Osteoblast (primary cell): ENCODE data around the gene YPEL2. TPM values are rescaled to one million over a fixed set of nuclear protein-coding genes. Genes with fewer than 3 reads are reported as not detected.

Experiments used
- DNase-seq: peaks from one replicate; pipeline ENCODE4 v3.0.0; 2011; ENCODE audit warnings: low spot score, mixed read lengths; ENCODE audit not compliant: insufficient read length; ENCODE audit errors: missing footprints
- H2AFZ ChIP-seq: 2 replicates; pipeline ENCODE4 v1.6.0; 2011; ENCODE audit warnings: mild to moderate bottlenecking, low read length
- H3K27ac ChIP-seq: 2 replicates; pipeline ENCODE4 v1.5.1; 2011; ENCODE audit warnings: mild to moderate bottlenecking, low read depth, low read length, moderate library complexity
- H3K27me3 ChIP-seq: 2 replicates; pipeline ENCODE4 v1.6.0; 2012; ENCODE audit warnings: mild to moderate bottlenecking, control low read depth, inconsistent platforms, low read length, moderate library complexity; ENCODE audit not compliant: insufficient read depth
- H3K36me3 ChIP-seq: 2 replicates; pipeline ENCODE4 v1.5.1; 2011; ENCODE audit warnings: mild to moderate bottlenecking, low read length, control low read depth, moderate library complexity; ENCODE audit not compliant: insufficient read depth
- H3K4me1 ChIP-seq: 2 replicates; pipeline ENCODE4 v1.5.1; 2011; ENCODE audit warnings: mild to moderate bottlenecking, low read length, control low read depth, moderate library complexity; ENCODE audit not compliant: insufficient read depth
- H3K4me2 ChIP-seq: 2 replicates; pipeline ENCODE4 v1.6.0; 2011; ENCODE audit warnings: mild to moderate bottlenecking, low read length; ENCODE audit not compliant: insufficient read depth
- H3K4me3 ChIP-seq: fragments of 200-600 bp; sonication (generic); 3 replicates; pipeline ENCODE4 v1.5.1; 2012; ENCODE audit warnings: mild to moderate bottlenecking, low read length, inconsistent platforms; ENCODE audit not compliant: insufficient read depth
- H3K79me2 ChIP-seq: 2 replicates; pipeline ENCODE4 v1.6.0; 2012; ENCODE audit warnings: mild to moderate bottlenecking, low read length, control low read depth, inconsistent platforms; ENCODE audit not compliant: insufficient read depth
- H3K9me3 ChIP-seq: 2 replicates; pipeline ENCODE4 v1.5.1; 2011; ENCODE audit warnings: low read depth, low read length, control low read depth
- H4K20me1 ChIP-seq: 2 replicates; pipeline ENCODE4 v1.6.0; 2012; ENCODE audit warnings: mild to moderate bottlenecking, low read length, control low read depth; ENCODE audit not compliant: insufficient read depth
- CTCF ChIP-seq: IDR thresholded peaks from 2 replicates; pipeline ENCODE4 v1.5.1; 2011; ENCODE audit warnings: mild to moderate bottlenecking, low read depth, low read length, moderate library complexity; ENCODE audit errors: extremely low read depth
- total RNA-seq: library from RNA; depleted of rRNA; stranded (reverse); fragments of >200 nt; gene quantifications from 2 replicates; pipeline ENCODE4 v1.2.3, GENCODE V29; 2012

Gene YPEL2
- total RNA-seq, 1 donor: 24.2 TPM

DNA sequence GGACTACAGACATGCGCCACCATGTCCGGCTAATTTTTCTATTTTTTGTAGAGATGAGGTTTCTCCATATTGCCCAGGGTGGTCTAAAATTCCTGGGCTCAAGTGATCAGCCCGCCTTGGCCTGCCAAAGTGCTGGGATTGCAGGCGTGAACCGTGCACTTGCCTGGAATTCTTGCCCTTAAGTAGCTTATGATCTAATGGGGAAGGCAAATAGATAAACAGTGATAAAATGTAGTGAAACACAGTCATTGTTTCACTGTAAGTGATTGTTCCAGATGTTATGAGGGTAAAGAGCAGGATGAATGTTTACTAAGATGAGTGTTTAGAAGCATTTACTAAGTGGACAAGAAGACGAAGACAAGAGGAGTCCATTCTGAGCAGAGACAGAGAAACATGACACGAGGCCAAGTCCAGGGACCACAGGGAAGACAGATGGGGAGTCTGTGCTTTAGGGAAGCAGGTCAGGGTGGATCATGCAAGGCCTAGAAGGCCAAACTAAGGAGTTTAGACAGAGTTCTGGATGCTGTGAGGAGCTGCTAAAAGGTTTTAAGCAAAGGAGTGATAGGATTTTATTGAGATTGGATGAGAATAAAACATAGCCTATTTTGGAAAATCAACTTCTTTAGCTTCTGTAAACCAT is 36.9 kb downstream of the YPEL2 start:
- H2AFZ ChIP-seq: no peak overlapping the region
- H3K4me3 ChIP-seq: no peak overlapping the region
- H3K36me3 ChIP-seq: no peaks in the 10 kb centered on the region
- H3K9me3 ChIP-seq: no peaks in the 10 kb centered on the region
- no peak overlapping the region for H3K27ac ChIP-seq
- H3K27me3 ChIP-seq: no peaks in the 10 kb centered on the region
- peaks cover 44% of the 10 kb centered on the region for H3K4me1 ChIP-seq
- DNase-seq: peak; percentile 5
- no peak overlapping the region for H3K4me2 ChIP-seq
- no peaks in the 10 kb centered on the region for H4K20me1 ChIP-seq
- peaks cover 45% of the 10 kb centered on the region for H3K79me2 ChIP-seq
- TF ChIP-seq CTCF: no peak

DNA sequence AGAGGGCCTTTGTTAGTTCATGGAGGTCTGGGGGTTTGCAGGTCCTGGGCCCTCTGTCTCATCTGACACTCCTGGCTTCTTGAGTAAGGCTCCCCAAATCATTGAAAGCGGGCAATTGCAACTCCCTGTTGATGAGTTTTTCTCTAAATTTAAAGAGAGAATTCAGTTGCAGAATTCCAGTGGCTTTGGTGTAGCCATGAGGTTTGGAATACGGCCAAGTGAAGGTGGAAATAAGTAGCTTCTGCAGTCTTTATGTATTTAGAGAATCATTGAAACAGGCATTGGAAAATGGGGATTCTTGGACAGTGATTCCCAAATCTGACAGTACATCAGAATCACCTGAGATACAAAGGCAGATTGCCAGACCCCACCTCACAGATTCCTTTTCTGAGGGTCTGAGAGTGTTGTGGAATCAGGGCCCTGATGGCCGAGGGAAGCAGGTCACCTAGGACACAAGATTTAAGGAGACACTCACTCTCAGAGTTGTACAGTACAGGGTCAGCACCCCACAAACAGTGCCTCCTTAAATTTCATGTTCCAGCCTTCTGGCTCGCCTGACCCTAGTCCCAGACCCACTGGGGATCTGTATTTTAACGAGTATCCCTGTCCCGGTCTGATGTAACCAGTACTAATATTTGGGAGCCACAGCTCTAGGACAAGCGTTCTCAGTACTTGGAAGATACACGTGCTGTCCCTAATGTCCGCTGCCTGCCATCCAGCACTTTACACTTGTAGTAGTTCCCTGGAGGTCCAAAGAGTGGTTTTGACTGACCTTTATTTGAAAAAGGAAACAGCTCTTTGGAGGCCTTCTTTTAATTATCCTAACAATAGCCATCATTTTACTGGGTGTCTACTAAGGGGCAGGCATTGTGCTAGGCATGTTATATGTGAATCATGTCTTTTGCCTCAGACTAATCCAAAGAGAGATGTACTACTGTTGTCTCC is 37.8 kb downstream of the YPEL2 start:
- no peak for TF ChIP-seq CTCF
- H3K27ac ChIP-seq: no peak overlapping the region
- DNase-seq: no peak
- H4K20me1 ChIP-seq: no peaks in the 10 kb centered on the region
- no peak overlapping the region for H3K4me3 ChIP-seq
- H3K27me3 ChIP-seq: no peaks in the 10 kb centered on the region
- H3K36me3 ChIP-seq: no peaks in the 10 kb centered on the region
- H3K9me3 ChIP-seq: no peaks in the 10 kb centered on the region
- H3K4me2 ChIP-seq: no peak overlapping the region
- no peak overlapping the region for H2AFZ ChIP-seq
- peaks cover 36% of the 10 kb centered on the region for H3K79me2 ChIP-seq
- H3K4me1 ChIP-seq: peaks cover 54% of the 10 kb centered on the region

GRCh38 chr17:59370593-59371299 is 39.3 kb downstream of the YPEL2 start:
- peaks cover 29% of the 10 kb centered on the region for H3K79me2 ChIP-seq

More at GRCh38 chr17:59370593-59371299, 39.3 kb downstream of the YPEL2 start:
- H3K4me2 ChIP-seq: no peak overlapping the region
- no peaks in the 10 kb centered on the region for H3K27me3 ChIP-seq
- no peaks in the 10 kb centered on the region for H3K36me3 ChIP-seq
- DNase-seq: no peak
- peaks cover 57% of the 10 kb centered on the region for H3K4me1 ChIP-seq
- no peak overlapping the region for H3K27ac ChIP-seq
- H3K9me3 ChIP-seq: no peaks in the 10 kb centered on the region
- H2AFZ ChIP-seq: no peak overlapping the region
- H4K20me1 ChIP-seq: no peaks in the 10 kb centered on the region
- no peak overlapping the region for H3K4me3 ChIP-seq
- TF ChIP-seq CTCF: no peak
